ENCODE measurements around the gene VAMP2. TPM values are rescaled to one million over a fixed set of nuclear protein-coding genes. Genes with fewer than 3 reads are reported as not detected.

The VAMP2 gene
- total RNA-seq, 1 donor from 2014 or later, result 2.1 TPM

DNA sequence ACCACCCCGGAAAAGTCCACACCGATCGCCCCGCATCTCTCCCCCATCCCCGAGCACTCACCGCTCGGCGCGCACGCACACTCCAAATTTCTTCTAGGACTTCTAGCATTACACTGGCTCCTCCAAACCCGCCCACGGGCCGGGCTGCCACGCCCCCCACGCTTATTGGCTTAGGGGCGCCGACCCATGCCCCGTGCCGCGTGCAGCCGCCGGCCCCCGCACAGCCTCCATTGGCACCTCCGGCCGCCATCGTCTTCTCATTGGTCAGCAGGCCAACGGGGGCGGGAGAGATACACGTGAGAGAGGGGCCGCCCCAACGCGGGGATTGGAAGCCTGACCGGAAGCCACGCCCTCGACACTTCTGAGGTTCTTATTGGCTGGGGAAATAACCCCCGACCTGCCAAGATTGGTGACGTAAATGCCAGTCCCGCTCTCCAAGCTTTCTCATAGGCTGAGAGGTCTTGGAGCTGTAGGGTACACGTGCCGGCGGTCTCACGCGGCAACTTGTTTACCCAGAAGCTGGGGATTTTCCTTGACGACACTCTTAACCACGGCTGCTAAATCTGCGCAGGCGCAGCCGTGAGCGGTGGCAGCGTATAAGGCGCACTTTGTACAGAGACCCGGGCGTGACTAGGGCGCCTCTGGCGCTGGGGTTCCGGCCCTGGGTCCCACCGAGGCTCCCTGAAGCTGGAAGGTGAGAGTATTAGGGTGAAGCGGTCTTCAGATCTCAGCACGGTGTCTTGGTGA, 6.3 kb downstream of the VAMP2 start:
- DNase-seq (ENCODE audit: low read depth) (peak; percentile 100), FAIRE-seq (peak; percentile 73)
- Histone ChIP-seq H3K27me3 (ENCODE audit: control insufficient read depth, insufficient read depth, low read length) (no peaks in the 10 kb centered on the region), H3K4me3 (ENCODE audit: low read depth, low read length) (peak overlapping the region; percentile 88), H3K36me3 (ENCODE audit: control insufficient read depth, insufficient read depth, low read length) (peaks cover 22% of the 10 kb centered on the region)
- TF ChIP-seq CTCF (IDR thresholded peaks at IDR 0.05; ENCODE audit: insufficient read depth, low read length, severe bottlenecking), result peak; percentile 3

- DNase-seq (ENCODE audit: low read depth) (no peak), FAIRE-seq (no peak)
- Histone ChIP-seq H3K27me3 (ENCODE audit: control insufficient read depth, insufficient read depth, low read length) (no peaks in the 10 kb centered on the region), H3K36me3 (ENCODE audit: control insufficient read depth, insufficient read depth, low read length) (peaks cover 22% of the 10 kb centered on the region), H3K4me3 (ENCODE audit: low read depth, low read length) (peak overlapping the region; percentile 88)
- TF ChIP-seq CTCF (IDR thresholded peaks at IDR 0.05; ENCODE audit: insufficient read depth, low read length, severe bottlenecking), result no peak
Measured at GRCh38 chr17:8155996-8156245, 6.8 kb downstream of the VAMP2 start.

DNA sequence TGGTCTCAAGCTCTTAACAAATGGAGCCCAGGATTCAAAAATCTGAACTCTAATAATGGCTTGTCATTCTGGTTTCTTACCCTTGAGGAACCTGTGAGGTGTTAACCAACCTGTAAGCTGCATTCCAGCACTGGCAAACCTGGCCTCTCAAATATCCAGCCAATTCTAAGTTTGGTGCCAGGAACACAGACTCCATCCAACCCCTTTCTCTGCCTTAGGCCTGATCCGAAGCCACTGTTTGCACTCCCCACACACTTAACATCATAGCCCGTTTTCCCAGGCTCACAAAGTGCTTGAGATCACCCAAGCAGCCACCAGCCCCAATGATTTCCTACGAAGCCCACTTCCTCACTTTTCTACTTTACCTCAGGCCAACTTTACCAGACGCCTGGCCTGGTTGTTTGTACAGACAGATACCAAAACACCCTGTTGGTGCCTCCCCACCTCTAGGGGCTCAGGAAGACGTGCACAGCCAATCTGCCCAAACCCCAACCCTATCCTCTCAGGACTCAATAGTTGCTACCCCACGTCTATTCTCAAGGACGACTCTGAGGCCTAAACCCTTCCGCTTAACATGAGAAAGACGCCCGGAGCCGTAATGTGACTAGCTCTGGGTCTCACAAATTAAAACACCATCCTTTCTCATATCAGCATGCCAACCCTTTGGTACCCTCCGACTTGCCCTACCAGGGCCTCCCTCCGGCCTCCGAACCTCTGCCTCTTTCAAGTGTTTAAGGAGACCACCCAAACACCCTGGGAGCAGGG, 7.3 kb downstream of the VAMP2 start:
- H3K36me3 ChIP-seq (ENCODE audit: control insufficient read depth, insufficient read depth, low read length), result peaks cover 24% of the 10 kb centered on the region
- DNase-seq (ENCODE audit: low read depth) (peak; percentile 27), FAIRE-seq (no peak)

DNA sequence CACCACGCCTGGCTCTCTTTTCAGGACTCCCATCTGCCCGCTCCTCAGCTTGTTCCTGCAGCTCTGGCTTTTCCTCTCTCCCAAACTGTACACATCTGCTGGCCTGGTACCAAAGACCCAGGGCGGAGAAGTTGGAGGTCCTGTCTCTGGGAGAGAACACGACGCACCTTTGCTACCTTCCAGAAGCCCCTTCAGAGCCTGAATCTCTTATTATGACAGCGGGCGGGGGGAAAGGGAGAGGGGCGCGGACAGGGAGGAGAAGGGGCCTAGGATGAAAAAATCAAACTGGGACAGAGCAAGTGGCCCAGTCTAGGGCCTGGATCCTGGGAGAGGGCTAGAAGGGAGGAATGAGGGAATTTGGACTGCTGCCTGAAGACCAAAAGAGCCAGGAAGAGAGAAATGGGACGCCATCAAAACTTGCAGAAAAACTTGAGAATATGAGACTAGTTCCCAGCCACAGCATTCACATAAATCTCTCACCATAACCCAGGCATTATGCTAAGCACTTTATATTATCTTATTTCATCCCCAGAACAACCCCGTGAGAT, 8.1 kb downstream of the VAMP2 start:
- FAIRE-seq (no peak), DNase-seq (ENCODE audit: low read depth) (no peak)
- Histone ChIP-seq H3K36me3 (ENCODE audit: control insufficient read depth, insufficient read depth, low read length) (peaks cover 27% of the 10 kb centered on the region), H3K27me3 (ENCODE audit: control insufficient read depth, insufficient read depth, low read length) (no peaks in the 10 kb centered on the region), H3K4me3 (ENCODE audit: low read depth, low read length) (peak overlapping the region; percentile 88)
- TF ChIP-seq CTCF (IDR thresholded peaks at IDR 0.05; ENCODE audit: insufficient read depth, low read length, severe bottlenecking), result no peak

More for the DNA sequence above, 7.3 kb downstream of the VAMP2 start:
- H3K4me3 ChIP-seq (ENCODE audit: low read depth, low read length), result peak overlapping the region; percentile 88
- no peaks in the 10 kb centered on the region for H3K27me3 ChIP-seq (ENCODE audit: control insufficient read depth, insufficient read depth, low read length)
- no peak for TF ChIP-seq CTCF (IDR thresholded peaks at IDR 0.05; ENCODE audit: insufficient read depth, low read length, severe bottlenecking)

DNA sequence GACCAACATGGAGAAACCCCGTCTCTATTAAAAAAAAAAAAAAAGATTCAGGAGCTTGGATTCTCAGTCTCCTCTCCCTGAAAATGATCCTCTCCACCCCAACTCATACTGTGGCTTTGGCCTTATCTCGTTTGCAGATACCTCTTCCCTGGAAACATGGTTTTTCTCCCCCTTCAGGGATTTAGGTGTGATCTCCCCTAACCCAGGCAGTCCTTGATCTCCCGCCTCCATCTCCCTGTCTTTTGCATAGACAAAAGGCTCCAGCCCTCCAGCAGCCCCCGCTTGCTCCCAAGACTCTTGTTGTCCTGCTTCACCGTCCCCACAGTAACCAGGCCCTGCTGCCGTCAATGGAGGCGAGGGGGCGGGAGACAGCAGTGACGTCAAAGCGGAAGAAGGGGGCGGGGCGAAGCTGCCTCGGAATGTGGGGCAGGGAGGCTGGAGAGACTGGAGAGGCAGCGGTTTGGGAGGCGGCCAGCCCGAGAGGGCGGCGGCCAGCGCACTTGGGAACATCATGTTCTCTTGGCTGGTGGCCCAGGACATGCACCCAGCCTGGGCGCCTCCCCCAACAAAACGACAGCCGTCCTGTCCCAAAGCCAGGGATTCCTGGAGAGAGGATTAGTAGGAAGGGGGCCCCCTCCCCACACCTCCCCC, 8.7 kb downstream of the VAMP2 start:
- DNase-seq (ENCODE audit: low read depth), result peak; percentile 94
- Histone ChIP-seq H3K36me3 (ENCODE audit: control insufficient read depth, insufficient read depth, low read length) (peaks cover 33% of the 10 kb centered on the region), H3K27me3 (ENCODE audit: control insufficient read depth, insufficient read depth, low read length) (no peaks in the 10 kb centered on the region), H3K4me3 (ENCODE audit: low read depth, low read length) (peak overlapping the region; percentile 88)
- no peak for TF ChIP-seq CTCF (IDR thresholded peaks at IDR 0.05; ENCODE audit: insufficient read depth, low read length, severe bottlenecking)
- peak; percentile 43 for FAIRE-seq

Data from bronchial epithelial cell (primary cell).